Urothelium cell line (cell line): ENCODE measurements around the gene EFNB1.
A peak's percentile ranks its signal among the peaks of the same experiment; 100 is the strongest.

Experiments
- DNase-seq: peaks from one replicate; pipeline ENCODE4 v3.0.0; 2011; ENCODE audit warnings: low spot score, mixed read lengths
- FAIRE-seq: peaks from 2 replicates; lab custom pipeline; 2011; peaks lifted over from hg19 to GRCh38; lab: Jason Lieb, UNC

The EFNB1 gene

DNA sequence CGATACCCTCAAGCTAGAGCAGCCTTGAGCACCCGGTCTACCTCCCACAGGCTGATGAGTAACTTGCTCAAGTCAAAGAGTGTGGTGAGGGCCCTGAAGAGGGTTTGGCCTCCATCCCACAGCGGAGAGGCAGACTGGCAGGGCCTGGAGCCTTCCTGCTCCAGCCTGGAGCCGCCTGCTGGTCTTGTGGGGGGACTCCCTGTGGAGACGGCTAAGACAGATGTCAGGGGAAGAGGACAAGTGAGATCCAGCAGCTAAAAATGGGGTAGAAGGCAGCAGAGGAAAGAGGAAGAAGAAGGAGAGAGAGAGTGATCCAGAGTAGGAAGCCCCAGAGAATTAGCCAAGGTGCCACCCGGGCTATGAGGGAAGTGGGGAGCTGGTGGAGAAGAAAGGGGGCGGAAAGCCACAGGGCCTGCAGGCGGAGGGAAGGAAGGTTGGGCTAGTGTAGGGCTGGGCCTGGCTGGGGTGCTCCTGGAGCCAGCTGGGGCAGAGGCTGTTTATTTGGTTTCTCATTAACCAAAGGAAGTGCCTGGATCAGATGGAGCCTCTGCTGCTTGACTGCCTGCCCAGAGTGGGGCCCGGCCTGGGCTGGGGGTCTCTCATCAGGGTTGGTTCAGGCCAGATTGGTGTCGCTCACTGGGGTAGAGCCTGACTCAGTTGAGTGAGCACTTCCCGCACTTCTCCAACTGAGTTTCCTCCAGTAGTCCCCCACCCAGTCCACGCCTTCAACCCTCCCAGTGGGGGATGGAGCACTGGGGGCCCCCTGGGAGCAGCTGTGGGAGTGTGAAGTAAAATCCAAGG lies 14.2 kb downstream of the EFNB1 start:
- no peak for FAIRE-seq
- DNase-seq: no peak

DNA sequence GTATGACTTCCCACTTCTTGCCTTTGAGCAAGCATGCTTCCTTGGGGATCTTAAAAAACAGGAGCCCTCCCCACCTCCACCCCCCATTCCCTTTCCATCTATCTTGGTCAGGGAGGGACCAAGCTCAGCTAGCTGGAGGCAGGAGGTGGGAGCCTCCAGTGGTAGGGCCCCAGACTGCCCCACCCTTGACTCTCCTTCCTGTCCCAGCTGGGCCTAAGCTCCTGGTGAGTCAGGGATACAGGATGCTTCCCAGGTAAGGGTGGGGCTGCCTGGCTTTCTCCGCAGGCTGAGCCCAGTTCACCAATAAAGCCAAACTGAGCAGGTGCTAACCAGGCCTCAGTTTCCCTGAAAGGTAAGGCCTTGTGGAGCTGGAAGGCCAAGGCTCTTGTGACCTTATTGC lies 15.2 kb downstream of the EFNB1 start:
- no peak for DNase-seq
- no peak for FAIRE-seq

GRCh38 chrX:68844581-68844980 lies 15.8 kb downstream of the EFNB1 start:
- no peak for FAIRE-seq
- DNase-seq: no peak

- no peak for DNase-seq
- FAIRE-seq: no peak
Measured at GRCh38 chrX:68846536-68846935, 17.7 kb downstream of the EFNB1 start.

DNA sequence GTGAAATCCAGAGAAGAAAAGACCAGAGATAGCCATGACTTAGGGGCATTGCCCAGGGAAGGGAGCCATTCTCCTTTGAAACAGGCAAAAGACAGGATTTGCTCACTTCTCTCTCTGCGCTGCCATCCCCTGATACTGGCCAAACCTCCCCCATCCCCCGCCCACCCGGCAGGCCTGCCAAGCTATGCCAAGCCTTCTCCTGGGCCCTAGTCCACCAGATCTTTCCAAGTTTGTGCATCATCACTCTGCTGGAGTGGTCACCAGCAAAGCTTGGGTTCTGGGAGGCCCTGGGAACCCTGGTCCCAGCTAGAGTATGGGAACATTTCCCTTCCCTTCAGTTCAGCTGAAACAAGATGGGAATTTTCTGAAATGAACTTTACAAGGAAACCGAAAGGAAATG lies 18.4 kb downstream of the EFNB1 start:
- DNase-seq: no peak
- no peak for FAIRE-seq

DNA sequence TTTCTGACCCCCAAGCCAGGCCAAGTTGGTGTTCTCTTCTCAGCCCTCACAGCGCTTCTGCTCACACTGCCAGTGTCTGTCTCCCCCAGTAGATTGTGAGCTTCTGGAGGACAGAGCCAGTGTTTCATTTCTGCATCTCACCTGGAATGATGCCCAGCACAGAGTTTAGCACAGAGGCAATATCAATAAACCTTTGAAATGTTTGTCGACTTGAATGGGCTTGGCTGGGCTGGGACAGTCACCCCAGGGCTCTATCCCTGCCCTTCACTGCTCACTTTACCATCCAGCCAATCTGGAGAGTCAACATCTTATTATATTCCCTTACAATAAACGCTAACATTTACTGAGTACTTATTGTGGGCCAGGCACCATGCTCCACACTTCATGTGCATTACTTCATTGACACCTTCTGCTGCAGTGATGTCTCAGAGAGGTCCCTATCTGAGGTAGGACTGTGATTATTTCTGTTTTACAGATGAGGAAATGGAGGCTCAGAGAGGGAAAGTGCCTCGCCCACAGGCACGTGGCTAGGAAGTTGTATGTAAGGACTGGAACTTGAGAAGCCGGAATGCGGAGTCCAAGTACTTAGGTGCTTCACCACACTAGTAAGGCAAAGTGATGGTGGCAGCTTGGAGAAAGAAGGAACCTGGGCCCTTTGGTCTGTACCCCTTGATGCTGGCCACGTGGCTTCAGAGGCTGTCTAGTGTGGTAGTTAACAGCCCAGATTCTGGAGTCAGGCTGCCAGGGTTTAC lies 19.5 kb downstream of the EFNB1 start:
- FAIRE-seq (no peak), DNase-seq (no peak)

GRCh38 chrX:68851082-68851481 lies 22.3 kb downstream of the EFNB1 start:
- DNase-seq (no peak), FAIRE-seq (no peak)

GRCh38 chrX:68852046-68852445 lies 23.2 kb downstream of the EFNB1 start:
- FAIRE-seq: no peak
- DNase-seq: no peak

- FAIRE-seq: no peak
- no peak for DNase-seq
Measured at GRCh38 chrX:68853665-68854251, 24.9 kb downstream of the EFNB1 start.

DNA sequence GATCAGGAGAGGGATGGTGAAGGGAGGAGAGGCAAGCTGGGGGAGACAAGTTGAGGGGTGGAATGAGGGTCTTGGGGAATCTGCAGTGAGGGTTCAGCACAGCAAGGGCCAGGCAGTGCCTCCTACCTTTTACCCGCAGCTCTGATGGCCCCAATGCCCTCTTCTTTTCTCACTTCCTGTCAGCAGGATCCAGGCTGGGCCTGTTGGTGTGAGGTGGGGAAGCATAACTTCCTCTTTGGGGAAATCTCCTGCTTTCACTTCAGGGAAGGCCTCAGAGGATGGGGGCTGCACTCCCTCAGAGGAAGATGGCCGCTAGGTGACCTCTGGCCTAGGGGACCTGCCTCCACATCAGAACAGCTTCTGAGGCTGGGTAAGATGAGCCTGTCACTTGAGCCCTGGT lies 36.5 kb downstream of the EFNB1 start:
- FAIRE-seq (no peak), DNase-seq (no peak)

DNA sequence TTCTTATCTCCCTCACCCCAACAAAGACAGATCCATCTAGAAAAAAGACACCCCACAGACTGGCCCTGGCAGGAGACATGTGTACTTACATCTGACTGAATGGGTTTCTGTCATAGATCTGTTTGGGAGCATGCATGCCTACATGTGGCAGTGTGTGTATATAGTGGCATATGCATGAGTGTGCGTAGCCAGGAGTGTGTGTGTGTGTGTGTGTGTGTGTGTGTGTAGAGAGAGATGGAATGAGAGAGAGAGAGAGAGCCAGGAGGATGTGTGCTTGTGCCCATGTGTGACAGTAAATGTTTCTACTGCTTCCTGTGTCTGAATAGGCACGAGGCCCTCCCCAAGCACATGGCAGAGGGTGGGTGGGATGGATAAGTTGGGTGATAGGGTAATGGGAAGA lies 37.1 kb downstream of the EFNB1 start:
- DNase-seq: no peak
- no peak for FAIRE-seq

GRCh38 chrX:68867458-68868112 lies 38.8 kb downstream of the EFNB1 start:
- no peak for FAIRE-seq
- no peak for DNase-seq

DNA sequence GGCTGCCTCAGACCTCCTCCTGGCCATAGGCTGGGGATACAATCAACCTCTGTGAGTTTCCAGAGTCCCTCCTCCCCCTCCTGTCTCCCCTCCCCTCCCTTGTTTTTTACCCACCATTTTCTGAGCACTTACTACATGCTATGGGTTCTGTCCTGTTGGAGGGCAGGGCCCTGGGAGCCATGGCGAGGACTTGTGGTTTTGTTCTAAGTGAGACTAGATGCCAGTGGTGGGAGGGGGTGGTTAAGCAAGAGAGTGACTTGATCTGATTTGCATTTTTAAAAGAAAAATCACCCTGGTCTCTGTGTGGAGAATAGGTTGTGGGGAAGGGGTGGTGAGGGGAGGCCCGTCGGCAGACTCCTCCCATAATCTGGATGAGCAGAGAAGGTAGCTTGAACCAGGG lies 39.5 kb downstream of the EFNB1 start:
- DNase-seq (no peak), FAIRE-seq (no peak)

DNA sequence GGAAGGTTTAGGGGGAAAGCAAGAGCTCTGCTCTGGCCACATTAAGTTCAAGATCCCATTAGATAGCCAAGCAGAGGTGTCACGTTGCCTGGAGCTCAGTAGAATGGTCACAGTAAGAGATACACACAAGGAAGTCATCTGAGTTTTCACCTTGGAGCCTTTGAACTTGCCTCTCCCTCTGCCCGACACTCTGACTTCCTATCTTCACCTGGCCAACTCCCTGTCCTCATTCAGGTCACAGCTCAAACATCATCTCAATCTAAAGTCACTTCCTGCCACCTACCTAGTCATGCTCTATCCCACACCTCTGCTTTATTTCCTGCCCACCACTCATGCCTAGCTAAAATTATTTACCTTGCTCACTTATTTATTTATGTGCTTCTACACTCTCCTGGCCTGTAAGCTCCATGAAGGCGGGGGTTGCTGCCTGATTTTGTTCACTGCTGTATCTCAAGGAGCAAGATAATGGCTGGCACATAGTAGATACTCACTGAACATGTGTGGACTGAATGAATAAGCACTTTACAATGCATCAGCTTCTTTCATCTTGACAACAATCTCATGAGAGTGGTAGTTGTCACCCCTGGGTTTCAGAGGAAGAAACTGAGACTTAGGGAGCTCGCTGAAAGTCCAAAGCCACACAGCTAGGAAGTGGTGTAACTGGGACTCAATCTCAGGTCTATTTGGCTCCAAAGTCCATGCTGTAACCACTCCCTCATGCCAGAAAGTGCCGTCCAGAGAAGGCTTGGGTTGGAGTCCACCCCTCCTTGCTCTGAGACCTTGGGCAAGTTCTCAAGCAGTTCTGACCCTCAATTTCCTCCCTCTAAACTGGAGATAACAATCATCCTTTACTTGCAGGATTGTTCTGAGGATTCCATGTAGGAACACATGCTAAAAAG lies 40.3 kb downstream of the EFNB1 start:
- FAIRE-seq (peak; percentile 27), DNase-seq (no peak)

DNA sequence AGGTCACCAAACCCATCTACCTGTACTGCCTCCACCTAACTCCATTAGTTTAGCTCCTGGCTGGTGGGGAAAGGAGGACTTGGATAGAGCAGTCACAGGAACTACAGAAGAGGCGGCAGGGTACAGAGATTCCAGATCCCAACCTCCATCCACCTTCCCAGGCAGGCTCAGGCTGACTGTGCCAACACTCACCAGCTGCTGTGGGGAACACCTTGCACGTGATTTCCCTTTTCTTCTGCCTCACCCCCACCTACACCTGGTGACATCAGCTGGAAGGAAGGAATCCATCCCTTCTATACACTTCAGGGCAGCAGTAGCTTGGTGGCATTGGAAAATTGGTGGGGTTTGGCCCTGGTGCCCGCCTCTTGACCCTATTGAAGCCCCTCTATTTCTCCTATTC lies 41.5 kb downstream of the EFNB1 start:
- FAIRE-seq (no peak), DNase-seq (no peak)

DNA sequence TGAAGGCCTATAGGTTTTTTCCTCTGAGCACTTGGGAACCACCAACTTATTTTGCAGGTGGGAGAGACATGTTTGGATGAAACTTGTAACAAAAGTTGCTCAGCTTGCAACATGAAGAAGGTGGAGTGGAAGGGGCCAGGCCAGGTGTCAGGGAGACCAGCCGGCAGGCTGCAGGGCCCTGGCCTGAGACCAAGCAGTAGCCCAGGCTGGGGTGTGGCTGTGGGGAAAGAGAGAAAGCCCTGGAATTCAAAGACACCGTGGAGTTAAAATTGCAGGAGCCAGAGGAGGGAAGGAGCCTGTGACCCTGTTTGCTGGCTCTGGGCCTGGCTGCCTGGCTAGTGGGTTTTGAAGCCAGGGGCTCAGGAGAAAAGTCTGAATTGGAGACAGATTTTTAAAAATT lies 43.4 kb downstream of the EFNB1 start:
- no peak for FAIRE-seq

DNA sequence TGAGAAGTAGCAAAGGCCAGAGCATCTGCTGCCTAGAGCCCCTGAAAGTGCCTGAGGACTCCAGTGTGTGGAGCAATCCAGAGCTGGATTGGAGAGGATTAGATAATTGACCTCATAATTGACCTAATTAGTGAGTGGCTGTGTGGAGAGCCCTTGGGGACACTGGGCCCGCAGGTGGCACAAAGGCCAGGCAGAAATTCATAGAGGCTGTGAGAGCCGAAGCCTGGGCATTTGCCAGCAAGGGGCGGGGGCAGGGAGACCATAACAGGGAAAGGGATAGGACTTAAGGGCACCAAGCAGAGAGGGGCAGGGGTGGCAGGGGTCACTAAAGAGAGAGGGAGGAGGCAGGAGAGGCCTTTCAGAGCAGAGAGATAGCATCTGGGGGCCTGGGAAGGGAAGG lies 45.3 kb downstream of the EFNB1 start:
- FAIRE-seq (no peak), DNase-seq (no peak)

More for the DNA sequence above, 43.4 kb downstream of the EFNB1 start:
- no peak for DNase-seq

DNA sequence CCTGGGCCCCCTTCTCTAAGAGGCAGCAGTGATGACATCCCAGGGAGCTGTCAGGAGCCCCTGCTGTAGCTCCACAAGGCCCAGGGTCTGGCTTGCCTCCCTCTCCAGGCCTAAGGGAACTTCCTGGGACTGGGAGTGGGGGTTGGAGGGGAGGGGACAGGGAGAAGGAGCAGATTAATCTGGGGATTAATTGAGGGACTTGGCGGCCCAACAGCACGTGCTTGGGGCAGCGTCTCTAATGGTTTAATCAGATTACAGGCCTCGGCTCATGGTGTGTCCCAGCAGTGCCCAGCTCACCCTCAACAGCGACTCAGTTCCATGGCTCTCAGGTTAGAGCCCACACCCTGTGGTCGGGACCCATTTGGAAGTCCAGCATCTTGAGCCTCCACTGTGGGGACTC lies 47.9 kb downstream of the EFNB1 start:
- FAIRE-seq (no peak), DNase-seq (no peak)

DNA sequence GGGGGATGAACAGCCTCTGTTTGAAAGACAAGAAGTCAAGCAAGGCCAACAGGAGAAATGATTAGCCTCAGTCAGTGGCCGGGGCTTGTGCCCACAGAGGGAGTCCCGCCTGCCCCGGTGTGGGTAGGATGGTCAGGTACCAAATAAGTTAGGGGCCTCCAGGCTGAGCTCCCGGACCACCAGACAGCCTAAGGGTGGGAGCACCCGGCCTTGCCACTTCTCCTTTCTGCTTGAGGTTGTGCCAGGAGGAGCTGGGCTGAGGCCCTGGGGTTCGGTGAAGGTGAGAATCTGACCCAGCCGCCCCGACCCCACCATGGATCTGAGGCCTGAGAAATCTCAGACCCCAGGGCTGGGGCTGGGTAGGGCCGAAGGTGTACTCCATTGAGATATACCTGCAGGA lies 48.8 kb downstream of the EFNB1 start:
- DNase-seq (no peak), FAIRE-seq (no peak)

DNA sequence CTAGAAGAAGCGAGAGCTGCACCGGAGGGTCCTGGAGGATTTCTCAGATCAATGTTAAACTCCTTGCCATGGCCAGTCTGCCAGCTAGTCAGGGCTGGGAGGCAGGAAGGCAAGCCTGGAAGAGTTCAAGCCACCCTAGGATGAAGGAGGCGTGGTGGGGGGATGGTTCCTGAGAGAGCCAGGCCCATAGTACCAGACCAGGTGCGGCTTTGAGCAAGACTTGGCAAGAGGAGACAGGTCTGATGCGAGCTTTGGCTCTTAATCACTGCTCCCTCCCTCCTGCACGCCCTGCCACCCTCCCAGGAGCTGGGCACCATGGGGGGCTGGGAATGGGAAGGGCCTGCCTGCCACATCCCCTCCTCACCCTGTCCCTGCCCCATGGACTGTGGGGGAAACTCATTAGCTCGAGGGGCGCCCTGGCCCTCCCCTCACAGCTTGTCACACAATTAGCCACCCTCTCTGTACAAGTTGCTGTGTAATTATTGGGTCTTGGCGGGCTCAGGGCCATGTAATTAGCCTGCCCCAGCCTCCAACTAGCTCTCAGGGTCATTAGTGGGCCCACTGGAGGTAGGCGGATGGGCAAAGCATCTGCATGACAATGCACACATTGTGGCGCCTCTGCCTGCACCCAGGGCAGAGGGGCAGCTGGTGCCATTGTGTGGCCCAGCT lies 50.3 kb downstream of the EFNB1 start:
- peak; percentile 7 for DNase-seq
- FAIRE-seq: no peak
